HepG2 (cell line): ENCODE results near the gene CD3D. TPM values are rescaled to one million over a fixed set of nuclear protein-coding genes. Genes with fewer than 3 reads are reported as not detected.
A peak's percentile ranks its signal among the peaks of the same experiment; 100 is the strongest.

Source experiments
- CBX2 ChIP-seq, 2 experiments: fragments of 200-600 bp in 1 of 2; sonication (generic); formaldehyde crosslinking in 1 of 2; IDR thresholded peaks; 2 replicates each; pipeline versions ENCODE4 v1.7.0 to v1.8.1; 2018 to 2022; ENCODE audit warnings: low read depth in 2 of 2, low read length in 1 of 2, mild to moderate bottlenecking in 1 of 2, missing genetic modification reagents in 1 of 2
- EEA1 ChIP-seq: sonication (generic); formaldehyde crosslinking; IDR thresholded peaks from 2 replicates; pipeline ENCODE4 v1.5.1; 2020; ENCODE audit warnings: mild to moderate bottlenecking, missing genetic modification reagents, borderline replicate concordance
- ETS1 ChIP-seq: sonication (generic); formaldehyde crosslinking; IDR thresholded peaks from 2 replicates; pipeline ENCODE4 v1.4.0; 2020; ENCODE audit warnings: missing genetic modification reagents
- HOXD1 ChIP-seq: sonication (generic); formaldehyde crosslinking; IDR thresholded peaks from 2 replicates; pipeline ENCODE4 v1.5.0; 2020; ENCODE audit warnings: missing genetic modification reagents
- JUND ChIP-seq: sonication (generic); formaldehyde crosslinking; IDR thresholded peaks from 2 replicates; pipeline ENCODE4 v1.8.0; 2022; ENCODE audit warnings: mild to moderate bottlenecking, missing genetic modification reagents
- KLF9 ChIP-seq: IDR thresholded peaks from 2 replicates; pipeline ENCODE4 v1.6.1; 2016; ENCODE audit warnings: low read depth
- LCORL ChIP-seq, 2 experiments: fragments of 450-650 bp in 1 of 2; sonication (generic) in 1 of 2; formaldehyde crosslinking in 1 of 2; IDR thresholded peaks; 2 replicates each; pipeline versions ENCODE4 v1.5.0 to v1.6.1; 2017 to 2020; ENCODE audit warnings: antibody characterized with exemption in 1 of 2, missing genetic modification reagents in 1 of 2
- MAFF ChIP-seq: IDR thresholded peaks from 2 replicates; pipeline ENCODE4 v1.6.1; 2011; ENCODE audit warnings: low read depth, low read length, improper control_type of control experiment
- NFKBIZ ChIP-seq: IDR thresholded peaks from 2 replicates; pipeline ENCODE4 v1.6.1; 2018; ENCODE audit warnings: missing genetic modification reagents, missing compliant biosample characterization
- NFRKB ChIP-seq: fragments of 450-650 bp; IDR thresholded peaks from 2 replicates; pipeline ENCODE4 v1.6.1; 2017
- RELA ChIP-seq: sonication (generic); formaldehyde crosslinking; IDR thresholded peaks from 2 replicates; pipeline ENCODE4 v1.4.0; 2020; ENCODE audit warnings: missing genetic modification reagents
- SYNCRIP ChIP-seq: fragments of 200-400 bp; formaldehyde crosslinking; IDR thresholded peaks from 2 replicates; pipeline ENCODE4 v1.6.1; 2018; ENCODE audit warnings: mild to moderate bottlenecking, low read depth, low read length; ENCODE audit not compliant: insufficient read depth
- THAP9 ChIP-seq: sonication (generic); formaldehyde crosslinking; IDR thresholded peaks from 2 replicates; pipeline ENCODE4; 2020; ENCODE audit warnings: missing genetic modification reagents, mild to moderate bottlenecking, borderline replicate concordance
- WIZ ChIP-seq: sonication (generic); formaldehyde crosslinking; IDR thresholded peaks from 2 replicates; pipeline ENCODE4 v1.5.1; 2020; ENCODE audit warnings: mild to moderate bottlenecking, missing genetic modification reagents
- ZBTB2 ChIP-seq: sonication (generic); formaldehyde crosslinking; IDR thresholded peaks from 2 replicates; pipeline ENCODE4 v1.8.0; 2022; ENCODE audit warnings: low read depth, missing genetic modification reagents
- ZBTB38 ChIP-seq: sonication (generic); formaldehyde crosslinking; IDR thresholded peaks from 2 replicates; pipeline ENCODE4 v1.5.1; 2020; ENCODE audit warnings: mild to moderate bottlenecking, missing genetic modification reagents
- ZBTB7A ChIP-seq: sonication (generic); formaldehyde crosslinking; IDR thresholded peaks from 2 replicates; pipeline ENCODE4 v1.8.0; 2022; ENCODE audit warnings: mild to moderate bottlenecking, missing genetic modification reagents
- ZNF34 ChIP-seq: sonication (generic); formaldehyde crosslinking; IDR thresholded peaks from 2 replicates; pipeline ENCODE4 v1.4.0; 2020; ENCODE audit warnings: mild to moderate bottlenecking, missing genetic modification reagents, borderline replicate concordance
- ZNF468 ChIP-seq: sonication (generic); formaldehyde crosslinking; IDR thresholded peaks from 2 replicates; pipeline ENCODE4 v1.8.0; 2022; ENCODE audit warnings: mild to moderate bottlenecking, moderate library complexity, missing genetic modification reagents
- ZNF530 ChIP-seq: sonication (generic); formaldehyde crosslinking; IDR thresholded peaks from 2 replicates; pipeline ENCODE4 v1.5.0; 2020; ENCODE audit warnings: low read depth, mild to moderate bottlenecking, missing genetic modification reagents
- ZNF572 ChIP-seq: sonication (generic); formaldehyde crosslinking; IDR thresholded peaks from 2 replicates; pipeline ENCODE4 v1.5.1; 2020; ENCODE audit warnings: mild to moderate bottlenecking, missing genetic modification reagents
- ZNF674 ChIP-seq: sonication (generic); formaldehyde crosslinking; IDR thresholded peaks from 2 replicates; pipeline ENCODE4 v1.5.0; 2020; ENCODE audit warnings: low read depth, mild to moderate bottlenecking, missing genetic modification reagents
- ZNF737 ChIP-seq: sonication (generic); formaldehyde crosslinking; IDR thresholded peaks from 2 replicates; pipeline ENCODE4 v1.5.0; 2020; ENCODE audit warnings: missing genetic modification reagents, mild to moderate bottlenecking, borderline replicate concordance
- ZNF75D ChIP-seq: sonication (generic); formaldehyde crosslinking; IDR thresholded peaks from 2 replicates; pipeline ENCODE4 v1.8.1; 2023; ENCODE audit warnings: missing genetic modification reagents, mild to moderate bottlenecking, borderline replicate concordance
- ZNF777 ChIP-seq: sonication (generic); formaldehyde crosslinking; IDR thresholded peaks from 2 replicates; pipeline ENCODE4 v1.4.0; 2020; ENCODE audit warnings: missing genetic modification reagents
- ZSCAN30 ChIP-seq: sonication (generic); formaldehyde crosslinking; IDR thresholded peaks from 2 replicates; pipeline ENCODE4 v1.5.0; 2020; ENCODE audit warnings: mild to moderate bottlenecking, missing genetic modification reagents
- polyA plus RNA-seq, 8 experiments: library from polyadenylated mRNA; depleted of rRNA in 3 of 8; stranded (reverse) in 7 of 8; unstranded in 1 of 8; fragments of >200 nt; fragmentation: Illumina TruSeq in 4 of 8; extraction: Trizol in 4 of 8; gene quantifications; 2 replicates each; pipeline versions ENCODE4 v1.2.1 to v1.2.3, GENCODE V29; 2011 to 2016; ENCODE audit warnings: low read depth in 4 of 8, missing spikeins in 1 of 8, mixed read lengths in 1 of 8; ENCODE audit not compliant: insufficient read depth in 1 of 8
- total RNA-seq, 5 experiments: library from RNA; depleted of rRNA; stranded (reverse); fragments of >200 nt; fragmentation: Illumina TruSeq; extraction: Trizol; gene quantifications; 2 replicates each; pipeline ENCODE4 v1.2.3, GENCODE V29; 2016; ENCODE audit warnings: low read depth in 1 of 5
- TF ChIP-seq, protein P1 (sequence below): sonication (generic); formaldehyde crosslinking; IDR thresholded peaks from 2 replicates; pipeline ENCODE4 v1.5.0; 2020; ENCODE audit warnings: missing genetic modification reagents

Gene CD3D
- total and polyA plus RNA-seq, 2 of the 13 experiments (the other 11 are each of a cell fraction or from before 2014, with no cell fraction given) = 0.66 to 6.6 TPM

DNA sequence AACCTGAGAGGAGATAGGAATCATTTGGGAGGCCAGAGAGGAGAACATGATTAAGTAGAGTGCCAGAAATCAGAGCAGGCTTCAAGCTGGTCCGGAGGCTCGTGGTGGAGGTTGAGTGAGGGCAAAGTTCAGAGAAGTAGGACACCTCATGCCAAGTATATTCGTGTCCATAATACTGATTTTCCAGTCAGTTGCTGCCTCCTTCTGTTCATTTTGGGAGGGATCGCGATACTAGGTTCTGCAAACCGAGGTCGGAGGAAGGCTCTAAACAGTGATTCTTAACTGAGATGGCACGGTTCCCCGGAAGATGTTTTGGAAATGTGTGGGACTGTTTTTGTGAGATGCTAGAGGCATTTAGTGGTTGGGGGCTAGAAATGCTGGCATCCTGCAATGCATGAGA, 51.6 kb downstream of the CD3D start (continued):
- TF ChIP-seq THAP9 (no peak), ETS1 (CRISPR knock-in tag) (no peak), ZNF674 (CRISPR knock-in tag) (no peak), ZNF468 (CRISPR knock-in tag) (no peak), ZBTB38 (CRISPR knock-in tag) (no peak), ZNF530 (CRISPR knock-in tag) (no peak), NFKBIZ (no peak), HOXD1 (CRISPR knock-in tag) (no peak), SYNCRIP (no peak), ZSCAN30 (no peak), JUND (CRISPR knock-in tag) (no peak), RELA (CRISPR knock-in tag) (no peak), ZNF572 (CRISPR knock-in tag) (no peak), ZNF34 (CRISPR knock-in tag) (no peak), KLF9 (CRISPR knock-in tag) (no peak), NFRKB (no peak), ZBTB7A (CRISPR knock-in tag) (no peak), MAFF (no peak), ZBTB2 (CRISPR knock-in tag) (no peak), WIZ (CRISPR knock-in tag) (no peak), ZNF737 (CRISPR knock-in tag) (no peak), EEA1 (CRISPR knock-in tag) (no peak), ZNF777 (CRISPR knock-in tag) (no peak), CBX2 (IDR thresholded peaks at IDR 0.05; ENCODE audit: low read depth, low read length) (no peak), CBX2 (CRISPR knock-in tag; IDR thresholded peaks at IDR 0.05; ENCODE audit: low read depth) (no peak), LCORL (IDR thresholded peaks at IDR 0.05) (no peak), LCORL (CRISPR knock-in tag; IDR thresholded peaks at IDR 0.05) (0 out of 2 replicates have a peak, but pooled peaks have one; percentile 16), ZNF75D (CRISPR knock-in tag) (no peak)
- TF ChIP-seq, protein P1, sequence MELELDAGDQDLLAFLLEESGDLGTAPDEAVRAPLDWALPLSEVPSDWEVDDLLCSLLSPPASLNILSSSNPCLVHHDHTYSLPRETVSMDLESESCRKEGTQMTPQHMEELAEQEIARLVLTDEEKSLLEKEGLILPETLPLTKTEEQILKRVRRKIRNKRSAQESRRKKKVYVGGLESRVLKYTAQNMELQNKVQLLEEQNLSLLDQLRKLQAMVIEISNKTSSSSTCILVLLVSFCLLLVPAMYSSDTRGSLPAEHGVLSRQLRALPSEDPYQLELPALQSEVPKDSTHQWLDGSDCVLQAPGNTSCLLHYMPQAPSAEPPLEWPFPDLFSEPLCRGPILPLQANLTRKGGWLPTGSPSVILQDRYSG (CRISPR knock-in tag) = no peak
